ENCODE results near the gene COX8C.

The COX8C gene

DNA sequence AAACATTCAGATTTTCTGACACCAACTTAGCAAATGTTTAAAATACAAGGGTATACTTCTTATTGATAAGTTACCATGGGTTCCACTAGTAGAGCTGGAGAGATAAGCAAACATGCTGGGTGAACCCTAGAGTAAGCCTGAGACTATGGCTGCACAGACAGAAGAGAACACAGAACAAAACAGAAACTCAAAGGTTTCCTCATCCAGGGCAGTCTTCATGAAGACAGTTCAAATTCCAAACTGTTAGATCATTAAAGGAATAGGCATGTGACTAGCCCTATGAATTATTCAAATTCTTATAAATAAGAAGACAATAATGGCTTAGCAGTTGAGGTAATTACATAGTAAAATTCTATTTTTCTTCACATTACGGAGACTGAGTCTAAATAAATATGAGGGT, 42.2 kb upstream of the COX8C start:
- no peak for TF ChIP-seq CTCF (conservative IDR thresholded peaks at IDR 0.05; ENCODE audit: low read depth, low read length)
- H3K4me3 ChIP-seq (ENCODE audit: low read length): no peak overlapping the region
- DNase-seq (ENCODE audit: low read depth): no peak

DNA sequence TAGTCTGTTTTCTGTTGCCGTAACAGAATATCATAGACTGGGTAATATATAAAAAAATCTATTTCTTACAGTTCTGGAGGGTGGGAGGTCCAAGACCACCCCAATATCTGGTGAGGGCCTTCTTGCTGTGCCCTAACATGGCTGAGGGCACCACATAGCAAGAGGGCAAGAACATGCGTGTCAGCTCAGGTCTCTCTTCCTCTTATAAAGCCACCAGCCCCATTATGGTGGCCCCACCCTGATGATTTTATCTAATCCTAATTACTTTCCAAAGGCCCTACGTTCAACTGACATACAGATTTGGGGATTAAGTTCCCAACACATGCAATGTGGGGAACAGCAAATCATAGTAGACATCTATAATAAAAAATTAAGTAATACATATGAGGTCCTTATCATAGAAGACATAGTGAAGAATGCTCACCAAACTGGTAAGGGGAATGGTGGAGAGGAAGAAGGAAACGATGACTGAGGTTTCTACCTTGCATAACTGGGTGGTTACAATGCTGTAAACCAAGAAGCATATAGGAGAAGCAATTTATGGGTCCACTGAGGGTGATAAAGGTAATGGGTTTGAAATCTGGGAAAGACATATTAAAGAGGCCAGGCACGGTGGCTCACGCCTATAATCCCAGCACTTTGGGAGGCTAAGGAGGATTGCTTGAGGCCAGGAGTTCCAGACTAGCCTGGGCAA, 41.1 kb upstream of the COX8C start:
- no peak overlapping the region for H3K4me3 ChIP-seq (ENCODE audit: low read length)
- TF ChIP-seq CTCF (conservative IDR thresholded peaks at IDR 0.05; ENCODE audit: low read depth, low read length): no peak
- DNase-seq (ENCODE audit: low read depth): no peak

DNA sequence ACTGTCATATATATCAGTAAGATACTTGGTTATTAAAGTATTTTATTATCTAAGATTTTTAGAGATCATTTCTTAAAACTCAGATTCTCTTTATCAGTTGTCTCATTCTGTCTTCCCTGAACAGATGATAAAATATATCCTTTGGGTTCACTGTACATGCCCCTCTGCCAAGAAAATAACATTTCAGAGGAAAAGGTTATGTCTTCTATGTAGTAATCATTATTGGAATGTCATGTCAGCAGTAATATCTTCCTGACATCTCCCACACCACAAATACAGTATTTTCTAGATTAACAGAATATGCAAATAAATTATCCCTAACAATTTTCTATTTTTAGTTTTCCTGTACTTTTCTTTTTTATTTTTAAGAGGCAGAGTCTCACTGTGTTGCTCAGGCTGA, 40.2 kb upstream of the COX8C start:
- H3K4me3 ChIP-seq (ENCODE audit: low read length): no peak overlapping the region
- no peak for TF ChIP-seq CTCF (conservative IDR thresholded peaks at IDR 0.05; ENCODE audit: low read depth, low read length)
- no peak for DNase-seq (ENCODE audit: low read depth)

DNA sequence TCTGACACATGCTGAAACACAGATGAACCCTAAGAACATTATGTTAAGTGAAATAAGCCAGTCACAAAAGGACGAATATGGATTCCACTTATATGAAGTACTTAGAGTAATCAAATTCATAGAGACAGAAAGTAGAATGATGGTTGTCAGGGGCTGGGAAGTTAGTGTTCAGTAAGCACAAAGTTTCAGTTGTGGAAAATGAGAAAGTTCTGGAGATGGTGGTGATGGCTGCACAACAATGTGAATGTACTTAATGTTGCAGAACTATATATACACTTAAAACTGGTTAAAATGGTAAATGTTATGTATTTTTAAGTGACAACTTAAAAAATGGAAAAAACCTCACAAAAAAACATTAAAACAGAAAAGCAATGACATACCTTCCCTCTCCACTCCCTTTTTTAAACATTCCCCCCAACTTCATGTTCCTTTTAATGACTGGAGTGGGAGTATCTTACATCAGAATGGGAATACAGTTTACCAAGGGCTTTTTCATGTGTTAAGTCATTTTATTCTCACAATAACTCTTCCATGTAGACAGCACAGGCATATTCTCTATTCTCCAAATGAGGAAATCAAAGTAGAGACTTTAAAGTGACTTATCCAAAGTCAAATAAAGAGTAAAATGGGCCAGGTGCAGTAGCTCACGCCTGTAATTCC, 38.2 kb upstream of the COX8C start:
- no peak for DNase-seq (ENCODE audit: low read depth)
- TF ChIP-seq CTCF (conservative IDR thresholded peaks at IDR 0.05; ENCODE audit: low read depth, low read length): no peak
- H3K4me3 ChIP-seq (ENCODE audit: low read length): no peak overlapping the region

GRCh38 chr14:93309427-93309966, 37.5 kb upstream of the COX8C start:
- DNase-seq (ENCODE audit: low read depth): no peak
- no peak for TF ChIP-seq CTCF (conservative IDR thresholded peaks at IDR 0.05; ENCODE audit: low read depth, low read length)
- no peak overlapping the region for H3K4me3 ChIP-seq (ENCODE audit: low read length)

- no peak for TF ChIP-seq CTCF (conservative IDR thresholded peaks at IDR 0.05; ENCODE audit: low read depth, low read length)
- DNase-seq (ENCODE audit: low read depth): no peak
- H3K4me3 ChIP-seq (ENCODE audit: low read length): no peak overlapping the region
These were observed 35.9 kb upstream of the COX8C start for GRCh38 chr14:93311082-93311481.

DNA sequence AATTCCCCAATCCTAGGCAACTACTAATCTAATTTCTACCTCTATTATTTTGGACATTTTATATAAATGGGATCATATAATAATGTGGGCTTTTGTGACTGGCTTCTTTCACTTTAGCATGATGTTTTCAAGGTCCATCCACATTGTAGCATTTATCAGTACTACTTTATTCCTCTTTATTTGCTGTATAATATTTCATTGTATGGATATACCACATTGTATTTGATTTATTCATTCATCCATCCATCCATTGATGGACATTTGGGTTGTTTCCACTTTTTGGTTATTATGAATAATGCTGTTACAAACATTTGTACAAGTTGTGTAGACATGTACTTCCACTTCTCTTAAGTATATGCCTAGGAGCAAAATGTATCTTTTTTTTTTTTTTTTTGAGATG, 31.4 kb upstream of the COX8C start:
- DNase-seq (ENCODE audit: low read depth): no peak
- H3K4me3 ChIP-seq (ENCODE audit: low read length): no peak overlapping the region
- TF ChIP-seq CTCF (conservative IDR thresholded peaks at IDR 0.05; ENCODE audit: low read depth, low read length): no peak

Measured in retinal pigment epithelial cell (primary cell).